Lower leg skin (tissue), 4 donors: ENCODE results near the gene EFCAB11. TPM values are rescaled to one million over a fixed set of nuclear protein-coding genes. Genes with fewer than 3 reads are reported as not detected.

ENCODE experiments used
- DNase-seq, 2 donors: peaks; one replicate each; pipeline ENCODE4 v3.0.0-alpha.2; 2019; ENCODE audit warnings: low spot score in 2 of 2
- H3K4me3 ChIP-seq: fragments of 200-600 bp; sonication (generic); 2 replicates; pipeline ENCODE4 v1.5.1; 2017; ENCODE audit warnings: mild to moderate bottlenecking, low read depth; ENCODE audit not compliant: poor library complexity, severe bottlenecking
- CTCF ChIP-seq, 3 donors: fragments of 450-650 bp; IDR thresholded peaks; one replicate each; pipeline ENCODE4 v1.5.1; 2016; ENCODE audit warnings: antibody characterized with exemption in 3 of 3, mild to moderate bottlenecking in 3 of 3, moderate library complexity in 2 of 3
- POLR2A ChIP-seq, 2 donors: fragments of 450-650 bp; IDR thresholded peaks; one replicate each; pipeline ENCODE4 v1.6.1; 2016 to 2017; ENCODE audit warnings: antibody characterized with exemption in 2 of 2, mild to moderate bottlenecking in 1 of 2, moderate library complexity in 1 of 2
- WGBS, 2 donors: methylation state at CpG; one replicate each; pipeline ENCODE4 v1.1.5; 2018; 5-methylcytosine and 5-hydroxymethylcytosine counted together
- intact Hi-C: fragments of 100-400 bp; cut with DNase I; formaldehyde crosslinking; loops from one replicate; pipeline ENCODE4 v1.15.0; 2023; ENCODE audit warnings: low total_unique reads
- total RNA-seq, 4 donors: library from RNA; depleted of rRNA; stranded (reverse); fragments of >200 nt; gene quantifications; one replicate each; pipeline ENCODE4 v1.1.0, GENCODE V29; 2016

EFCAB11 gene
- total RNA-seq, 4 donors from 2014 or later = 2.6 to 9.6 (median 4.7) TPM

GRCh38 chr14:89833120-89833532 lies 121.4 kb downstream of the EFCAB11 start:
- 38 to 40% methylated on average over 3 of the region's 3 CpGs for WGBS, 2 donors
- DNase-seq = no peak
- H3K4me3 ChIP-seq = no peak overlapping the region
- intact Hi-C loops = no loop called here
- TF ChIP-seq POLR2A (IDR thresholded peaks at IDR 0.05) = no peak
- no peak for TF ChIP-seq CTCF (IDR thresholded peaks at IDR 0.05)

- 76 to 83% methylated on average over 5 of the region's 5 CpGs for WGBS, 2 donors
- intact Hi-C loops = no loop called here
- no peak for DNase-seq
- TF ChIP-seq CTCF (IDR thresholded peaks at IDR 0.05) (no peak), POLR2A (IDR thresholded peaks at IDR 0.05) (no peak)
- H3K4me3 ChIP-seq = no peak overlapping the region
Measured at GRCh38 chr14:89828471-89829165, 125.9 kb downstream of the EFCAB11 start.

GRCh38 chr14:89827265-89827664 lies 127.3 kb downstream of the EFCAB11 start:
- intact Hi-C loops = no loop called here
- 70 to 77% methylated on average over 7 of the region's 7 CpGs for WGBS, 2 donors
- no peak for DNase-seq
- no peak overlapping the region for H3K4me3 ChIP-seq
- no peak for TF ChIP-seq CTCF (IDR thresholded peaks at IDR 0.05)
- no peak for TF ChIP-seq POLR2A (IDR thresholded peaks at IDR 0.05)

GRCh38 chr14:89826596-89826995 lies 127.9 kb downstream of the EFCAB11 start:
- TF ChIP-seq CTCF (IDR thresholded peaks at IDR 0.05) (no peak), POLR2A (IDR thresholded peaks at IDR 0.05) (no peak)
- DNase-seq = no peak
- no peak overlapping the region for H3K4me3 ChIP-seq
- 85 to 86% methylated on average over 3 of the region's 3 CpGs for WGBS, 2 donors
- intact Hi-C loops = no loop called here

GRCh38 chr14:89823743-89824142 lies 130.8 kb downstream of the EFCAB11 start:
- no peak for TF ChIP-seq POLR2A (IDR thresholded peaks at IDR 0.05)
- no peak for DNase-seq
- 90 to 93% methylated on average over 2 of the region's 2 CpGs for WGBS, 2 donors
- H3K4me3 ChIP-seq = no peak overlapping the region
- intact Hi-C loops = no loop called here

GRCh38 chr14:89814126-89814525 lies 140.4 kb downstream of the EFCAB11 start:
- WGBS, 2 donors = 92 to 96% methylated on average over 11 of the region's 11 CpGs
- H3K4me3 ChIP-seq = no peak overlapping the region
- intact Hi-C loops = no loop called here
- TF ChIP-seq CTCF (IDR thresholded peaks at IDR 0.05) (no peak), POLR2A (IDR thresholded peaks at IDR 0.05) (no peak)
- no peak for DNase-seq
